ENCODE results near the gene CPN1.

- TF ChIP-seq SP1 (IDR thresholded peaks at IDR 0.05; ENCODE audit: low read depth, low read length) (no peak), NBN (IDR thresholded peaks at IDR 0.05) (no peak), HDAC2 (IDR thresholded peaks at IDR 0.05) (no peak), EZH2 (IDR thresholded peaks at IDR 0.05; ENCODE audit: borderline replicate concordance, control insufficient read depth, low read depth, low read length) (no peak), GATAD2B (conservative IDR thresholded peaks at IDR 0.05; ENCODE audit: low read depth) (no peak), POLR2A (IDR thresholded peaks at IDR 0.05; ENCODE audit: low read depth, low read length) (no peak), KDM1A (IDR thresholded peaks at IDR 0.05; ENCODE audit: borderline replicate concordance) (no peak), REST (IDR thresholded peaks at IDR 0.05; ENCODE audit: low read depth, low read length) (no peak)
- TF ChIP-seq, protein P1, sequence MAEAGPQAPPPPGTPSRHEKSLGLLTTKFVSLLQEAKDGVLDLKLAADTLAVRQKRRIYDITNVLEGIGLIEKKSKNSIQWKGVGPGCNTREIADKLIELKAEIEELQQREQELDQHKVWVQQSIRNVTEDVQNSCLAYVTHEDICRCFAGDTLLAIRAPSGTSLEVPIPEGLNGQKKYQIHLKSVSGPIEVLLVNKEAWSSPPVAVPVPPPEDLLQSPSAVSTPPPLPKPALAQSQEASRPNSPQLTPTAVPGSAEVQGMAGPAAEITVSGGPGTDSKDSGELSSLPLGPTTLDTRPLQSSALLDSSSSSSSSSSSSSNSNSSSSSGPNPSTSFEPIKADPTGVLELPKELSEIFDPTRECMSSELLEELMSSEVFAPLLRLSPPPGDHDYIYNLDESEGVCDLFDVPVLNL (IDR thresholded peaks at IDR 0.05; ENCODE audit: low read depth, low read length): no peak
- TF ChIP-seq, protein P2, sequence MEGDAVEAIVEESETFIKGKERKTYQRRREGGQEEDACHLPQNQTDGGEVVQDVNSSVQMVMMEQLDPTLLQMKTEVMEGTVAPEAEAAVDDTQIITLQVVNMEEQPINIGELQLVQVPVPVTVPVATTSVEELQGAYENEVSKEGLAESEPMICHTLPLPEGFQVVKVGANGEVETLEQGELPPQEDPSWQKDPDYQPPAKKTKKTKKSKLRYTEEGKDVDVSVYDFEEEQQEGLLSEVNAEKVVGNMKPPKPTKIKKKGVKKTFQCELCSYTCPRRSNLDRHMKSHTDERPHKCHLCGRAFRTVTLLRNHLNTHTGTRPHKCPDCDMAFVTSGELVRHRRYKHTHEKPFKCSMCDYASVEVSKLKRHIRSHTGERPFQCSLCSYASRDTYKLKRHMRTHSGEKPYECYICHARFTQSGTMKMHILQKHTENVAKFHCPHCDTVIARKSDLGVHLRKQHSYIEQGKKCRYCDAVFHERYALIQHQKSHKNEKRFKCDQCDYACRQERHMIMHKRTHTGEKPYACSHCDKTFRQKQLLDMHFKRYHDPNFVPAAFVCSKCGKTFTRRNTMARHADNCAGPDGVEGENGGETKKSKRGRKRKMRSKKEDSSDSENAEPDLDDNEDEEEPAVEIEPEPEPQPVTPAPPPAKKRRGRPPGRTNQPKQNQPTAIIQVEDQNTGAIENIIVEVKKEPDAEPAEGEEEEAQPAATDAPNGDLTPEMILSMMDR (IDR thresholded peaks at IDR 0.05 in 2 of 3, conservative IDR thresholded peaks at IDR 0.05 in 1 of 3; ENCODE audit: control insufficient read depth in 2 of 3, extremely low read depth in 1 of 3, insufficient read depth in 1 of 3, low read depth in 3 of 3, low read length in 3 of 3): no peak
Measured at GRCh38 chr10:100036850-100037249, 44.8 kb downstream of the CPN1 start.

Data from GM12878 (cell line).